ENCODE data around the gene RRP1.
"Not testable (repeated sequence)": the region's sequence is repeated elsewhere in the genome, so short reads cannot be mapped to it uniquely, and the experiment has no call there.

Gene RRP1

DNA sequence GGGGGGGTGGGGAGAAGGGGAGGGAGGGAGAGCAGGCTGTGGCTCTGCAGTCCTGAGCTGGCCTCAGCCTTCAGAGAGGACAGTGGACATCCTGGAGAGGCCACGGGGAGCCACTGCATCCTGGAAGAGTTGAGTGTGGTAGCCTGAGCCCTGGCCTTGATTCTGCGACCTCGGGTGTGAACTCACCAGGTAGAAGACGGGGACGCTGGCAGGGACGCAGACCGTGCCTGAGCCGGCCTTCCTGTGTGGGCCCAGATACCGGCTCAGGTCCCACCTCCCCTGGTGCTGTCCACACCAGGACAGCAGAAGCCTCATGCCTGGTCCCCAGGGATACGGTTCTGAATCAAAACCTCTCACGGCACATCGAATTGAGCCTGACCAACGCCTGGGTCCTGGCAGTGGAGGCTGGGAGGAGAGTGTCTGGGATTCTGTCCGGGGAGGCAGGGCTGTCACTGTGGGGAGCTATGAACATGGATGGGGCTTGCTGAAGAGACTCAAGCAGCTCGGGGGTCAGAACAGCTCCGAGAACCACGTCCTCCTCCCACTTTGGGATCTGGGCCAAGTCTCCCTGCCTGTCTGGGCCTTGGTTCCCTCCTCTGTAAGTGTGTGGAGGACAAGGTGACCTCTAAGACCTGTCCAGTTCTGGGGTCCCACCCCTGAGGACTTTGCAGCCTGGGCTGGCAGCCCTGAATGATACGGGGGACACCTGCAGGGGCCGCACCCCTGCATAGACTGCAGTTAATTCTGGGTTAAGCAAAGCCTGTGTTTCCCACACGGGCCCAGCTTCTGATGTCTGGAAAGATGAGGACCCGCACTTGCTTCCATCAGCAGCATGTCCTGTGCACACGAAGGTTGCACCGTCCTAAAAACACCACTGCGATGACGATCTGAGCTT, 30.4 kb downstream of the RRP1 start:
- DNase-seq = no peak

DNA sequence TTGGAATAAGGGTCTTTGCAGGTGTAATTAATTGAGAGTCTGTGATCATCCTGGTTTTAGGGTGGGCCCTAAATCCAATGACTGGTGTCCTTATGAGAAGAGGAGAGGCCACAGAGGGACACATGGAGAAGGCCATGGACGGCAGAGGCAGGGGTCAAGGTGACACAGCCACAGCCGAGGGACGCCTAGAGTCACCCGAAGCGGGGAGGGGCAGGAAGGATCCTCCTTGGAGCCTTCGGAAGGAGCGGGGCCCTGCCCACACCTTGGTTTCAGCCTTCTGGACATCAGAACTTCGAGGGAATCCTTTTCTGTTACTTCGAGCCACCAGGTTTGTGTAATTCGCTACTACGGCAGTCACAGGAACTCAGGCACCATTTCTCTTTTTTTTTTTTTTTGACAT, 31.1 kb downstream of the RRP1 start:
- no peak for DNase-seq

DNA sequence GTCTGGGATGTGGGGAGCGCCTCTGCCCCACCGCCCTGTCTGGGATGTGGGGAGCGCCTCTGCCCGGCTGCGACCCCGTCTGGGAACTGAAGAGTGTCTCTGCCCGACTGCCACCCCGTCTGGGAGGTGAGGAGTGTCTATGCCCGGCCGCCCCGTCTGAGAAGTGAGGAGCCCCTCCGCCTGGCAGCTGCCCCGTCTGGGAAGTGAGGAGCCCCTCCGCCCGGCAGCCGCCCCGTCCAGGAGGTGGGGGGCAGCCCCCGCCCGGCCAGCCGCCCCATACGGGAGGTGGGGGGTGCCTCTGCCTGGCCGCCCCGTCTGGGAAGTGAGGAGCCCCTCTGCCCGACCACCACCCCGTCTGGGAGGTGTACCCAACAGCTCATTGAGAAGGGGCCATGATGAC, 32.8 kb downstream of the RRP1 start:
- DNase-seq = not testable (repeated sequence)

DNA sequence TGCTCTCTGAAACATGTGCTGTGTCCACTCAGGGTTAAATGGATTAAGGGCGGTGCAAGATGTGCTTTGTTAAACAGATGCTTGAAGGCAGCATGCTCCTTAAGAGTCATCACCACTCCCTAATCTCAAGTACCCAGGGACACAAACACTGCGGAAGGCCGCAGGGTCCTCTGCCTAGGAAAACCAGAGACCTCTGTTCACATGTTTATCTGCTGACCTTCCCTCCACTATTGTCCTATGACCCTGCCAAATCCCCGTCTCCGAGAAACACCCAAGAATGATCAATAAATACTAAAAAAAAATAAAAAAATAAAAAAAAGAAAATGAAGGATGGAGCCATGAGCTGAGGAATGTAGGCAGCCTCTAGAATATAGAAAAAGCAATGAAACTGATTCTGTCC, 33.4 kb downstream of the RRP1 start:
- not testable (repeated sequence) for DNase-seq

DNA sequence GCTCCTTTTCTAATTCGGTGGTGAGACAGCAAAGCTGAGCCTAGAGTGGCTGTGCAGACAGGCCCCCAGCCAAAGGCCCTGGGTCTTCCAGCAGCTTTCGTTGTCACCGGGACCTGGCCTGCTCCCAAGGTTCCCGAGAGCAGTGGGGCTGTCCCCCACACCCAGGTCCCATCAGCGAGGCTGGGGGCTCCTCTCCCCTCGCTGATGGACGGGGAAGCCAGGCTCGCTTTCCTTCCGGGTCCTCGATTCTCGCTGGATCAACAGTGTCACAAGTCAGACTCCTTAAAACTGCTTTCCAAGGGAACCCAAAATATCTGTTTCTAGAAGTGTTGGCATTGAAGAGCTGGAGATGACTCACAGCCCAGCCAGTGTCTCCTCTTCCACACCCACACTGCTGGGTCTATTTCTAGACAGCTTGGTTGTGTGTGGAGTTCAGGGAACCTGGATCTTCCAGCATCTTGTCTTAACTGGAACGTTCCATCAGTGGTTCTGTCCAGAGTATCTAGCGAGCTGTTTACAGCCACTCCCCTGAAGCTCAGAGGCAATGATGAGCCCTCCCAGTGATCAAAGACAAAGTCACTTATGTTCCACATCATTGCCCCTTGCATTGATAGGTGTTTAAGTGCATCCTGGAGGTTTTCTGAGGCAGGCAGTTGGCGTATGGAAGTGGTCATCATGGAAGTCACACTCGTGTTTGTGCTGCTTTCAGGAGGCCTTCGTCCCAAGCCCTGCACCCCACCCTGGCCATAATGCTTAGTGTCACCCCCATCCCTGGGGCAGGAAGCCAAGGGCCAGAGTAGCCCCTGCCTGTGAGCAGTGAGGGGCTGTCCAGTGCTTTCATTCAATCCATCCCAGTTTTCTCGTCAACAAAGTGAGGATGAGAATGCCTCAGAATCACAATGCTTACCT, 35.2 kb downstream of the RRP1 start:
- DNase-seq = no peak

DNA sequence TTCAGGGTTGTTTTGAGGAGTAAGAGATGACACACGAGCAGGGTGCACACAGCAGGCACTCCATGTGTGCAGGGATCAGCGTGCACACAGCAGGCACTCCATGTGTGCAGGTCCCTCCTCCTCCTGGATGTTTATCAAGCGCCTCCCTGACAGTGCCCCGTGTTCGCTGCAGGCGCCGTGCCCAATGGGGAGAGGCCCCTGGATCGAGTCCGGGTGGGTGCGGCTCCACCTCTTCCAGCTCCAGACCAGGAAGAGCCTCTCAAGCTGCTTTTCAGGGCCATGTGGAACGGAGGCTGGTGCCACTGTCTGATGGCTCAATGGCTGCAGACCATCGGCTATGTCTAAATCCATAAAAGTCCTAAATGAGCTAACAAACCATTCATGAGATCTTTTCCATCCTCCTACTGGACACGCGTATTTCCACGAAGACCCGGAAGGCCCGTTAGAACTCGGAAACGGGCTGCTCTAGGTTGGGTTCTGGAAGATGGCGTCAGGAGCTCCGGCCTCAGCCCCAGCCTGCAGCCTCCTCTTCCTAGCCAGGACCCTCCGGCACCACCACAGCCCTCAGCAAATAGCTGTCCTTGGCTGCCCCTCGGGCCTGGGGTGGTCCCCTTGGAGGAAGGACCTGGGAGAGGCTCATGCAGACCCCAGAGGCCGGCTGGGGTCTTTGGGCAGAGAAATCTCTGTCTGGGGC, 36.0 kb downstream of the RRP1 start:
- DNase-seq = no peak

DNA sequence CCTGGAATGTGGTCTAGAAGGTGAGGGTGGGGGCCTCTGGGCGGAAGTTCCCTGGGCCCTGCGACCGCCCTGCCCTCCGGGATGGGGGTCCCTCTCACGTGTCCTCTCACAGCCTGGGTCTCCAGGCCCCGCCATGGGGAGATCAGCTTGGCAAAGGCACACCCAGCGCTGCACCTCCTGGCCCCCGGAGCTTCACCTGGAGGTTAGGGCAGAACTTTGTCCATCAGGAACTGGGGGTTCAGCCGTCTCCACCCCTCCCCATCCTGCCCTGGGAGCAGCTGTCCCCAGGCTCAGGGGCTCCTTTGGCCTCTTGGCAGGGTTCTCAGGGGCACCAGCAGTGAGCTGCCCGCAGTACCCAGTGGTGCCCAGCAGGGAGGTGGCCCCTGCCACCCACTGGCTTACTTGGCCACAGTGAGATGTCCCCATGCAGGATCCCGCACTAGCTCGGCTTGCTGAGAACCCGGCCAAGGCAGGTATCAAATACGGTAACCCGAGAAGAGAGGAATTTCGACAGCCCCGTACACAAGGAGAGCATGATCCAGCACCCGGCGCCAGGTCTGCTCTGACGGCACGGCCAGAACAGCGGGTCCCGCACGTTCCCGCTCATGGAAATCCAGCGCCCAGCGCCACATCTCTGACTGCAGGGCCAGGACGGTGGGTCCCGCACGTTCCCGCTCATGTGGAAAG, 36.7 kb downstream of the RRP1 start:
- DNase-seq = no peak

DNA sequence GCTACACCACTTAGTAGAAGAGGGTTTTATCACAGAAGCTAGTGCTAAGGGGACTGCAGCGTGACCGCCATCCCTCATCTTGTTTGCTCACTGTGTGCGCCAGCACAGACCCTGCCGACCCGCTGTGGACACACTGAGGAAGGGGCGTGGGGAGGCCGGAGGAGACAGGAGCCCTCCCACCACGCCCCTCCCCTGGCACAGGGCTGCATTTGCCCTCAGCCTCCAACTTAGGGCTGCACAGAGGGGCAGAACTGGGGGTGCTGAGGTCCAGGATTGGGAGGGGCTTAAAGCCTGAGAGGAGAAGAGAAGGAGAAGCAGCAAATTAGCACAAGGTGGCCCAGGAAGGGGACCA, 37.2 kb downstream of the RRP1 start:
- DNase-seq = no peak

DNA sequence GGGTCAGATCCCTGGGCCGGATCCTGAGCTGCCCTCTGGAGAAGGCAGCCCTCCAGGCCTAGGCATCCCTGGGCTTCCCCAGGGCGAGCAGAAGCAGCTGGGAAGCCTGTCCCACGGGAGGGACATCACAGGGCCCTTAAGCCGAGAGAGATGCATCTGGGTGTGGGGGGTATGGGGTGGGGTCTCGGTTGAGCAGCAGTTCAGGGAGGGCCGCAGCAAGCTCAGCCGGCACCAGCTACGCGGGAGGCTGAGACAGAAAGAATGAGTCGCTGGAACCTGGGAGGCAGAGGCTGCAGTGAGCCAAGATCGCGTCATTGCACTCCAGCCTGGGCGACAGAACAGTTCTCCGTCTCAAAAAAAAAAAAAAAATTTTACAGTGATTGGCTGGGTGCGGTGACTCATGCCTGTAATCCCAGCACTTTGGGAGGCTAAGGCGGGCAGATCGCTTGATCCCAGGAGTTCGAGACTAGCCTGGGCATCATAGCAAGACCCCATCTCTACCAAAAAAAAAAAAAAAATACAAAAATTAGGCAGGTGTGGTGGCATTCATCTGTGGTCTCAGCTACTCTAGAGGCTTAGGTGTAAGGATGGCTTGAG, 37.7 kb downstream of the RRP1 start:
- no peak for DNase-seq

DNA sequence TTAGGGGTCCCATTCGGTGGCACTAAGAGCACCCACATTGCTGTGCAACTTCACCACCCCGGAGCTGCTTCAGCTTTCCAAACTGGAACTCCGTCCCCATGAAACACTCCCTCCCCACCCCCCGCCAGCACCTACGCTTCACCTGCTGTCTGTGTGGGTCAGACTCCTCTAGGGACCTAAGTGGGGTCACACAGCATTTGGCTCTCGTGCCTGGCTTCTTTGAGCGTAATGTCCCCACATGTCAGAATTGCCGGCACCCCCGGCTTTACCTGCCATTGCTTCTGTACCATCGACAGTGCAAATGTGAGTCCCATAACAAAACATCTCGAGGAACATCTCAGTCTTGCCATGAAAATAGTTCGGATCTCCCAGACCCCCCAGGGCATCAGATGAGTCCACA, 39.8 kb downstream of the RRP1 start:
- DNase-seq = no peak

DNA sequence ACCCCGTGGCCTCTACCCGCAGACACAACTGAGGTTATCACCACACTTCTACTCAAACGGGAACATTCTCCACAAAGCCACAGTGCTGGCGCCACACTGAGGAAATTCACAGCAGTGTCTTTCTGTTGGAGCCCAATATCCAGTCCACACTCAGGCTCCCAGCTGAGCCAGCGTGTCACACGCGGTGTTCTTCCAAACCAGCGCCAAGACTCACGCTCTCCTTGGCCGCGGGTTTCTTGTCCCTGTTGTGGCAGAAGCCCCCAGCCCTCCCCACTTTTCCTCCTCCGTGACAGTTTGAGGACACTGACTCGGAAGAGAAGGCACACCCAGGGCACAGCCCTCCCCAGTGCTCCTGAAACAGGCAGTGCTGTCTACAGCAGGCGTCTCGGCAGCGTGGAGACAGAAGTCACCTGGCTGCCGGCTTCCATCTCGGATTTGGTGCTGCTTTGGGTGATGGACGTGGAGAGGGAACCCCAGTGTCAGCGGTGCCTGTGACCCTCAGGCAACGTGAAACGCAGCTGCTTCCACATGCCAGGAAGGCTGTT, 40.3 kb downstream of the RRP1 start:
- DNase-seq = peak in 1 of 2 donors; percentile 3

DNA sequence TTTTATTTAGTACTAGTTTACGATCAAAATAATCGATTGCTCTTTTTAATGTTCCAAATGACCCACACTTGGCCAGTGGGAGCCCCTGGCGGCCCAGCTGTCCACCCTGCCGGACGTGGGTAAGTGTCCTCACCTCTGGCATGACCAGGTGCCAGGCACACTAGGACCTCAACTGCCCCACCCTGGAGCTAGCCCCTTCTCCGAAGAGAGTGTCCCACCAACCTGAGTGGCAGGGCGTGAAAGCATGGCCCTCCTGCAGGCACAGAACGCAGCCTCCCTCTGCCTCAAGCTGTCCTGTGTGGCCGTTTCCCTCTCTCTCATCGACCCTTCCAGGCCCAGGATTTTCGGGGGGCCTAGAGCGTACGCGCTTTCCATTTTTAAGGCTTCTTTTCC, 42.8 kb downstream of the RRP1 start:
- DNase-seq = no peak

DNA sequence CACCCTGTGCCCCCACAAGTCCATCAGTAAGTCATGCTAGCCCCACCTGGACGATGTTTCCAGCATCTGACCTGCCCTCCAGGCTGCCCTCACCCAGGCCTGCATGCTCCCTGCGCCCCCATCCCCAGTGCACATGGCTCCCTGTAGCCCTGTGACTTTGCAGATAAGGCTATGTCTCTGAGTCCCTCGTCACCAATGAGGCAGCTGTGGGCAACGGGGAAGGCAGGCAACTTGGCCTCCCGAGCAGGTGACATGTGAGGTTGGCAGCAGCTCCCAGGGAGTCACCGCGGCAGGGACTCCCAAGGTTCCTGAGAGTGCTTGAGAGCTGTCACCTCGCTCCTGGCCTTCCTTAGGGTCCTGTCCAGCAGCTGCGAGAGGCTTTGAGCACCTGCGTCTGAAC, 43.3 kb downstream of the RRP1 start:
- no peak for DNase-seq

DNA sequence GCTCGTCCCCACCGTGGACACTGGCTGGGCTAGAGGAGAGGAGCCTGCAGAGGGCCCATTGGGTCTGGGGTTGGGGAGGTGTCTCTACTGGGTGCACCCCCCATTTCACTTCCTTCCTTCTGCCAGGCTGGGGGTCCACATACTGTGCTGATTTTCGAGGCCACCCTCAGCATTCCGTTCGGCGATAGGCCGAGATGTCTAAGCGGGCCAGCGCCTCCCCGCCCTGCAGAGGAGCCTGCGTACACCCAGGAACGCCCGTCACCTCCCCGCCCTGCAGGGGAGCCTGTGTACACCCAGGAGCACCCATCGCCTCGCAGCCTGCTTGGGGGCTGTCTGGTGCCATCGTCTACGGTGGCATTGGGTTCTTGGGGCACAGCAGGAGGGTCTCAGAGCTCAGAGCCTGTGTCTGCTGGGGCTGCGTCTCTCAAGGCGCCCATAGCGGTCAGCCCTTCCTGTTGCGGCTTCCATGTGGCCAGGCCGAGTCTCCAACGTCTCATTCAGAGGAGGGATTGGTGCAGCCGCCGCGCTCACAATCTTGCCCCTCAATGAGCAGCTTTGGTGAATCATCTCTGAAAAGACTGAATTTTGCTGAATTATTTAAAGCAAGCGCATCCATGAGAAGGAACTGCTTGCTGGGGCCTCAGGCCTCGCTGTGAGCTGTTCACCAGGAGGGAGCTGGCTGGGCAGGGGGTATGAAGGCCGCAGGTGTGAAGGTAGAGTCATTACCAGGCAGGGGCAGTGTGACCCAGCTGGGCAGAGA, 44.9 kb downstream of the RRP1 start:
- DNase-seq = no peak

DNA sequence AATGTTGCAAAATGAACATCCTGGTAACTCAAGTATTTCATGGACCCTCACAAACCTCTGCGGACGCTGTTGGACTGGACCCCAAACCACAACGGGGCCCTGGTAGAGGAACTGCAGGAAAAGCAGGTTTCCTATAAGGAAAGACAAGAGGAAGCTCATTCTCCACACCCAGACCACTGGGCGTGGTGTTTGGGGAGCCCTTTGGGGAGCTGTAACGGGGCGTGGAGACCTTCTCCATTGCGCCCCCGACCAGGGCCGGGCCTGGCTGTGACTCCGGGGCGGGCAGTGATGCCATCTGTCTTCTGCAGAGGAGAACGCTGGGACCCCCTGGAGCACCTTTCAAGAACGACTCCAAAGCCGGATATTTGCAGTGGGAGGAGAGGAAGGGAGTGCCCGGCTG, 45.7 kb downstream of the RRP1 start:
- no peak for DNase-seq

DNA sequence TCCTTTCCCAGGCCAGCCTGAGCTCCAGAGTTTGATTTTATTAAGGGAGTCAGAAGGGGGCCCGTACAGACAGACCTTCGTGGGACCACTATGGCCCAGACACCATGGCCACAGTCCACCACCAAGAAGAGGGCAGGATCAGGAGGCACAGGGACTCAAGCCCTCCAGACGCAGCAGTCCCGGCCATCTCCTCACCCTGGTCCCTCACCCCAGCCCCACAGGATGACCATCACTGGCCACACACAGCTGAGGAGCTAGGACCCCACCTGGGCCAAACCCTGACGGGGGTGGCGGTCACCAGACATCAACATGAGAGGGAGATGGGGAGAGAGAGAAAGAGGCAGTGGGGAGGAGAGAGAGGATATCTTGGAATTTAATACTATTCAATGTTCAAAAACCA, 46.5 kb downstream of the RRP1 start:
- no peak for DNase-seq

DNA sequence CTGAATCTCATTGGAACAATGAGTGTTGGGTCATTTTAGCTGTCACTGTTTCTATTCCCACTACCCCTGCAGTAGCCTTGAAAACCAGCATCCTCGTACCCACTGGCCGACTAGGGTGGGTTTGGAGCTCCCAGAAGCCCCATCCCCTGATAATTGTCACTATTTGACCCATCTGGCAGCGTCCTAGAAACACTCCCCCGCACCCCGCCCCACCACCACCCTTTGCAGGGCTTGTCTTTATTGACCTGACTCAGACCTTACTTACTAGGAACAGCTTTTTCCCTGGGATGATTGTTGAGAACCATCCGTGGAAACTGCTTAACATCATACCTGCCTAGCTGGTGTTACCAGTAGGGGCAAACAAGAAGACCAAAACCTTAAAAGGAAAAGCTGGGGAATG, 47.2 kb downstream of the RRP1 start:
- no peak for DNase-seq

DNA sequence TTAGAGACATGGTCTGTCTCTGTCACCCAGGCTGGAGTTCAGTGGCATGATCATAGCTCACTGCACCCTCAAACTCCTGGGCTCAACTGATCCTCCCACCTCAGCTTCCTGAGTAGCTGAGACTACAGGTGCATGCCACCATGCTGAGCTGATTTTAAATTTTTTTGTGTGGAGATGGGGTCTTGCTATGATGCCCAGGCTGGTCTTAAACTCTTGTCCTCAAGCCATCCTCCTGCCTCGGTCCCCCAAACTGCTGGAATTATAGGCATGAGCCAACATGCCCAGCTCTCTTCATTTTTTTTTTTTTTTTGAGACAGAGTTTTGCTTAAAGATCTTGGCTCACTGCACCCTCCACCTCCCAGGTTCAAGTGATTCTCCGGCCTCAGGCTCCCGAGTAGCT, 50.9 kb downstream of the RRP1 start:
- no peak for DNase-seq

DNA sequence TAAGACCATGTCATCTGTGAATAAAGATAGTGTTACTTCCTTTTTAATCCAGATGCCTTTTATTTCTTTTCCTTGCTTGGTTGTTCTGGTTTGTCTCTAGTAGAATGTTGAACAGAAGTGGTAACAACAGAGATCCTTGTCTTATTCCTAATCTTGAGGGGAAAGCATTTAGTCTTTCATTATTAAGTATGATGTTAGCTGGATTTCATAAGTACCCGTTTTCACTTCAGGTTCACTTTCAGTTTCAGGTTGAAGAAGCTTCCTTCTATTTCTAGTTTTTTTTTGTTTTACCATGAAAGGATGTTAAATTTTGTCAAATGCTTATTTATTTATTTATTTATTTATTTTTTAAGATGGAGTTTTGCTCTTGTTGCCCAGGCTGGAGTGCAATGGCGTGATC, 53.4 kb downstream of the RRP1 start:
- DNase-seq = peak in 1 of 2 donors; percentile 69

DNA sequence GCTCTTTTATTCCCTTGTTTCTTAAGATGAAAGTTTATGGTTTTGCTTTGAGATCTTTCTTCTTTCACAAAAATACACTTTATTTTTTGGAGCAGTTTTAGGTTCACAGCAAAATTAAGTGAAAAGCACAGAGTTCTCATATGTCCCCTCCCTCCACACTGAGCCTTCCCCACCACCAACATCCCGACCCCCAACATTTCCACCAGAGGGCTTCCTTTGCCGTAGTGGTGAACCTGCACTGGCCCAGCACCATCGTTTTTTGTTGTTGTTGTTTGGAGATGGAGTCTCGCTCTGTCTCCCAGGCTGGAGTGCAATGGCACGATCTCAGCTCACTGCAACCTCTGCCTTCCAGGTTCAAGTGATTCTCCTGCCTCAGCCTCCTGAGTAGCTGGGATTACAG, 55.5 kb downstream of the RRP1 start:
- not testable (repeated sequence) for DNase-seq

DNA sequence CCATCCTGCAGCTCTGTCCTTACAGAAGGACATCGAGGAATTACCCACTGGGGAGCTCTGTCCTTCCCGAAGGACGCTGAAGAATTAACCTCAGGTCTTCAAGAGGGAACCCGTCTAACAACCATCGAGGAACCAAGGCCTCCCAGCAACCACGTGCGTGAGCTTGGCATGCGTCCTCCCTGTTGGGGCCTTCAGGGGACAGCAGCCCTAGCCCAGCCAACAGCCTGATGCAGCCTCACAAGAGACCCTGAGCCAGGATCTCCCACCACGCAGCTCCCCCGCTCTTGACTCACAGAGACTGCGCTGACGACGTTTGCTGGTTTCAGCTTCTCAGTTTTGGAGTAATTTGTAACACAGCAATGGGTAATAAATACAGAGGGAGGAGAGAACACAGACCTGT, 56.0 kb downstream of the RRP1 start:
- no peak for DNase-seq

Data from bone marrow (tissue), 2 donors.